ENCODE measurements around the gene DGCR8. TPM values are rescaled to one million over a fixed set of nuclear protein-coding genes. Genes with fewer than 3 reads are reported as not detected.

DGCR8 gene
- polyA plus RNA-seq, 2 of the 4 experiments (the other 2 are of a cell fraction), result 18.1 to 21.3 TPM

DNA sequence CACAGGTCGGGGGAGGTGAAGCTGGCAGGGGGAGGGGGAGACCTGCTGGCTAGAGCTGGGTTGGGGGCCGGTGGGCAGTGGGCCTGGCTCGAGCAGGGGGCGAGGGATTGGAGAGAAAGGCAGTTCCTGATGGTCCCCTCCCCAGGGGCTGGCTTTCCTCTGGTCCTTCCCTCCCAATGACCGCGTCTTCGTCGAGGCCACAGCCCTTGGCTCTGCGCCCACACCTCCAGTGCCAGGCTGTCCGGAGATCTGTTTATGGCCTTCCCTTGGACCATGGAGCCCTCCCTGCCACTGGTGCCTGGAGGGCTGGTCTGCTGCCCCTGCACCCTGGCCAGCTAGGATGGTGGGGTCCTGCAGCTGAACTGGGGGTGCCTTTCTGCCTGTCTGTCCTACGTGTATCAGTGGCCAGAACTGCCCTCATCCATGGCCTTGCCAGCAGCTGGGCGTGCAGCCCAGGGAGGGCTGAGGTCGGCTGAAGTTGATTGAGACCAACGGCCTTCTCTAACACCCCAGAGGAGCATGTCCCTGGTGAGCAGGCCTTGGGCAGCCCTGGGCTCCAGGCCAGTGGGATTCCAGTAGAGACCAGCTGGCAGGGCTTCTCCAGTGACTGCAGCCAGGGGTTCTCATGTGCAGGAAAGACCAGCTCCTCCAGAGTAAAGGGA, 46.9 kb upstream of the DGCR8 start:
- H3K4me3 ChIP-seq, result no peak overlapping the region
- FAIRE-seq (no peak), DNase-seq (ENCODE audit: low read depth in 1 of 2, low spot score in 1 of 2) (no peak), ATAC-seq (no peak)
- H3K27ac ChIP-seq, result no peak overlapping the region
- ChIA-PET POLR2A (no interaction called here), CTCF (interaction anchor here (1.3 to 1.5 kb wide), 2 partner anchors 63 to 303 kb away, joined by 3 read pairs; no protein-coding TSS in a partner anchor)
- TF ChIP-seq MAZ (IDR thresholded peaks at IDR 0.05; ENCODE audit: borderline replicate concordance, low read depth, low read length), result no peak
- TF ChIP-seq, protein P1, sequence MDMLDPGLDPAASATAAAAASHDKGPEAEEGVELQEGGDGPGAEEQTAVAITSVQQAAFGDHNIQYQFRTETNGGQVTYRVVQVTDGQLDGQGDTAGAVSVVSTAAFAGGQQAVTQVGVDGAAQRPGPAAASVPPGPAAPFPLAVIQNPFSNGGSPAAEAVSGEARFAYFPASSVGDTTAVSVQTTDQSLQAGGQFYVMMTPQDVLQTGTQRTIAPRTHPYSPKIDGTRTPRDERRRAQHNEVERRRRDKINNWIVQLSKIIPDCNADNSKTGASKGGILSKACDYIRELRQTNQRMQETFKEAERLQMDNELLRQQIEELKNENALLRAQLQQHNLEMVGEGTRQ (IDR thresholded peaks at IDR 0.05), result no peak
- TF ChIP-seq, protein P2, sequence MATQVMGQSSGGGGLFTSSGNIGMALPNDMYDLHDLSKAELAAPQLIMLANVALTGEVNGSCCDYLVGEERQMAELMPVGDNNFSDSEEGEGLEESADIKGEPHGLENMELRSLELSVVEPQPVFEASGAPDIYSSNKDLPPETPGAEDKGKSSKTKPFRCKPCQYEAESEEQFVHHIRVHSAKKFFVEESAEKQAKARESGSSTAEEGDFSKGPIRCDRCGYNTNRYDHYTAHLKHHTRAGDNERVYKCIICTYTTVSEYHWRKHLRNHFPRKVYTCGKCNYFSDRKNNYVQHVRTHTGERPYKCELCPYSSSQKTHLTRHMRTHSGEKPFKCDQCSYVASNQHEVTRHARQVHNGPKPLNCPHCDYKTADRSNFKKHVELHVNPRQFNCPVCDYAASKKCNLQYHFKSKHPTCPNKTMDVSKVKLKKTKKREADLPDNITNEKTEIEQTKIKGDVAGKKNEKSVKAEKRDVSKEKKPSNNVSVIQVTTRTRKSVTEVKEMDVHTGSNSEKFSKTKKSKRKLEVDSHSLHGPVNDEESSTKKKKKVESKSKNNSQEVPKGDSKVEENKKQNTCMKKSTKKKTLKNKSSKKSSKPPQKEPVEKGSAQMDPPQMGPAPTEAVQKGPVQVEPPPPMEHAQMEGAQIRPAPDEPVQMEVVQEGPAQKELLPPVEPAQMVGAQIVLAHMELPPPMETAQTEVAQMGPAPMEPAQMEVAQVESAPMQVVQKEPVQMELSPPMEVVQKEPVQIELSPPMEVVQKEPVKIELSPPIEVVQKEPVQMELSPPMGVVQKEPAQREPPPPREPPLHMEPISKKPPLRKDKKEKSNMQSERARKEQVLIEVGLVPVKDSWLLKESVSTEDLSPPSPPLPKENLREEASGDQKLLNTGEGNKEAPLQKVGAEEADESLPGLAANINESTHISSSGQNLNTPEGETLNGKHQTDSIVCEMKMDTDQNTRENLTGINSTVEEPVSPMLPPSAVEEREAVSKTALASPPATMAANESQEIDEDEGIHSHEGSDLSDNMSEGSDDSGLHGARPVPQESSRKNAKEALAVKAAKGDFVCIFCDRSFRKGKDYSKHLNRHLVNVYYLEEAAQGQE (IDR thresholded peaks at IDR 0.05), result no peak
- no peak for TF ChIP-seq RARB (CRISPR knock-in tag; IDR thresholded peaks at IDR 0.05)
- no peak for TF ChIP-seq CTCF (IDR thresholded peaks at IDR 0.05)
- TF ChIP-seq ATOH8 (CRISPR knock-in tag; IDR thresholded peaks at IDR 0.05; ENCODE audit: low read depth), result no peak
- TF ChIP-seq FOXS1 (CRISPR knock-in tag; IDR thresholded peaks at IDR 0.05), result no peak
- TF ChIP-seq RNF2 (IDR thresholded peaks at IDR 0.05; ENCODE audit: borderline replicate concordance, low read depth), result no peak
- no peak for TF ChIP-seq EHMT2 (IDR thresholded peaks at IDR 0.05; ENCODE audit: low read depth)
- no peak for TF ChIP-seq EP300 (IDR thresholded peaks at IDR 0.05)
- TF ChIP-seq CHD2 (IDR thresholded peaks at IDR 0.05; ENCODE audit: low read length, partially characterized antibody), result no peak
- TF ChIP-seq PBX3 (IDR thresholded peaks at IDR 0.05), result no peak
- TF ChIP-seq MAX (IDR thresholded peaks at IDR 0.05), result no peak
- TF ChIP-seq KDM5A (IDR thresholded peaks at IDR 0.05), result no peak
- TF ChIP-seq HES2 (IDR thresholded peaks at IDR 0.05), result no peak
- TF ChIP-seq NFE2L2 (conservative IDR thresholded peaks at IDR 0.05; ENCODE audit: low read length), result no peak
- TF ChIP-seq MYC (IDR thresholded peaks at IDR 0.05; ENCODE audit: borderline replicate concordance, low read length), result no peak
- no peaks in the 10 kb centered on the region for H3K4me1 ChIP-seq
- H3K9me3 ChIP-seq, result no peaks in the 10 kb centered on the region
- 95% methylated on average over 4 of the region's 14 CpGs for WGBS (ENCODE audit: missing lambda C conversion rate)
- no peak overlapping the region for H3K4me2 ChIP-seq

All from A549 (cell line).